GM21529 (cell line): ENCODE results near the gene PARD3B.
"Not testable (repeated sequence)": the region's sequence is repeated elsewhere in the genome, so short reads cannot be mapped to it uniquely, and the experiment has no call there.

Experiments
- ATAC-seq: cut with Tn5 transposase; IDR thresholded peaks from one replicate; pipeline ENCODE4 v1.9.1; 2021; ENCODE audit not compliant: unreplicated experiment

Gene PARD3B

DNA sequence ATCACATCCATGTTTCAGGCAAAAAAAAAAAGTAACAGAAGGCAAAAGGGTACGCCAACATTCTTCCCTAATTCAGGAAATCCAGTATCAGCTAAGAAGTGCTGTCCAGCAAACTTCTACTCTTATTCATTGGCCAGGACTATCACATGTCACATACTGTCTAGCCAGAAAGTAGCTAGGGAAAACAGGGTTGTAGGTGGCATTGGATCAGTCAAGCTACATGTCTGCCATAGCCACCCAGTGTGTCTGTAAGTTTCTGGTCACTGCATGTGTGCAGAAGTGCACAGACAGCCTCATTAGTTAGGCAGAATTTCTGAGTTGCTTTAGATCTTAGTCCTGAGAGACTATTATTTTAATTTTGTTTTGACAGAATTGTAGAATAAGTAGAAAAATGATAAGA lies 671.7 kb downstream of the PARD3B start:
- ATAC-seq = no peak

DNA sequence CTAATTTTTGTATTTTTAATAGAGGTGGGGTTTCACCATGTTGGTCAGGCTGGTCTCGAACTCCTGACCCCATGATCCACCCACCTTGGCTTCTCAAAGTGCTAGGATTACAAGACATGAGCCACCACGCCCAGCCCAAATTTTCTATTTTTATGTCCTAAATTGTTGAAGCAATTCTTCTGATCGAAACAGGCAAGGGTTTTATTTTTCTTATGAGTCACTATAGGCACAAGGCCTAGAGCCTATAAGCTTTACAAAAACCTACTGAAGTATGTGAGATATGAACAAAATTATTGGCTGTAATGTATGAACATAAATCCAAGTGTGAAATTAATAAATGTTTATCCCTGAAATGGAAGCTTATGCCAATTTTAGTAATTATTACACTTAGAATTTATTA lies 672.8 kb downstream of the PARD3B start:
- no peak for ATAC-seq

DNA sequence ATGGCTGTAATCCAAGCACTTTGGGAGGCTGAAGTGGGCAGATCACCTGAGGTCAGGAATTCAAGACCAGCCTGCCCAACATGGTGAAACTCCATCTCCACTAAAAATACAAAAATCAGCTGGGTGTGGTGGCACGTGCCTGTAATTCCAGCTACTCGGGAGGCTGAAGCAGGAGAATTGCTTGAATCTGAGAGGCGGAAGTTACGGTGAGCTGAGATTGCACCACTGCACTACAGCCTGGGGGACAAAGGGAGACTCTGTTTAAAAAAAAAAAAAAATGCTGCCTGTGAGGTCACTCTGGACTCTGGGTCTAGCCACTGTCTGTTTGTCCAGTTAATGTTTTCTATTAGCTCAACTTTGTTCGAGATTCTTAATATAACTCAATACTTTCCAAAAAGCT lies 673.5 kb downstream of the PARD3B start:
- ATAC-seq = not testable (repeated sequence)

DNA sequence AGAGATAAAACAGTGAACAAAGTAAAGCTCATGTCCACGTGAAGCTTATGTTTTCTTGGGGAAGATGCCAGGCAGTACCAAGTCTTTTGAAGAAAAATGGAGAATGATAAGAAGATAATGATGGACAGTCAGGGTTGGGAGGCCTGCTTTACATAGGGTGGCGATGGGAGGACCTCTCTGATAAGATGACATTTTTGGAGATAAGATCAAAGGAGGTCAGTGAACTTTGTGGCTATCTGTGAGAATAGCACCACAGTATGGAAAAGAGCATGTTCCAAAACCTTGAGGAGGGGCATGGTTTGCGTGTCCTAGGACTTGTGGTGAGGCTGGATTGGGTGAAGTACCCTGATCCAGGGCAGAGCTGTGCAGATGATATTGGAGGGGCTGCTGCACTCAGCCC lies 675.3 kb downstream of the PARD3B start:
- no peak for ATAC-seq

DNA sequence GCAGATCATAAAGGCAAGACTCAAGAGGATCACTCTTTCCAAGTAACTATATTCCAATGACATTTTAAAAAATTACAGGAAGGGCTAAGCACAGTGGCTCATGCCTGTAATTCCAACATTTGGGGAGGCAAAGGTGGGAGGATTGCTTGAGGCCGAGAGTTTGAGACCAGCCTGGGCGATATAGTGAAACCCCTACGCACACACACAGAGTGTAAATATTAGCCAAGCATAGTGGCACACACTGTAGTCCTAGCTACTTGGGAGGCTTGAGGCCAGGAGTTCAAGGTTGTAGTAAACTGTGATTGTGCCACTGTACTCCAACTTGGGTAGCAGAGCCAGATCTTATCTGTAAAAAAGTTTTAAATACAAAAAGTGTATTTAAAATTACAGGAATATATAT lies 686.8 kb downstream of the PARD3B start:
- ATAC-seq = no peak

DNA sequence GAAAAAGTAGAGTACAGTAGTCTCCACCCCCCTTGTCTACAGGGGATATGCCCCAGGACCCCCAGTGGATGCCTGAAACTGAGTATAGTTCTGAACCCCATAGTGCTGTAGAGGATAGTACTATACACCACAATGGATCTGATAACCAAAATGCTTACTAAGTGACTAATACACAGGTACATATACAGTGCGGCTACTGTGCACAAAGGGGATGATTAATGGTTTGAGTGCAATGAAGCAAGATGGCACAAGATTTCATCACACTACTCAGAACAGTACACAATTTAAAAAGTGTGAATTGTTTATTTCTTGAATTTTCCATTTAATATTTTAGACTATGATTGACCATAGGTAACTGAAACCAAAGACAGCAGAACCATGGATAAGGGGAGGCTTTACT lies 690.2 kb downstream of the PARD3B start:
- ATAC-seq = no peak

DNA sequence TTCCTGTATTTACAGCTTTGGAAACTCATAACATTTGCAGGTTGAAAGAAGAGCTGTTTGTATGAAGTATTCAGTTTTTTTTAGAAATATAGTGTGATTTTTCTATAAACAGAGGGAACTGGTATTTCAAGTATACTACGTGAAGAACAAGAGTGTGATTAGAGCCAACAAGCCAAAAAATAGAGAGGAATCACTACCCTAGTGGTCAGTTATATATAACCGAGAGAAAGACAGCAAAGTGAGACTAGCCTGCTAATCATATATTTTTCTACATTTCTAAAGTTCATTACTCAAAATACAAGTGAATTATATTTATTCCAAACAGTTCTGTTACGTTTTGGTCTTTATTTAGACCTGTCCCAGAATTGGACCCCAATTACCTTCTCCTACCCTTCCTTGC lies 692.2 kb downstream of the PARD3B start:
- no peak for ATAC-seq

DNA sequence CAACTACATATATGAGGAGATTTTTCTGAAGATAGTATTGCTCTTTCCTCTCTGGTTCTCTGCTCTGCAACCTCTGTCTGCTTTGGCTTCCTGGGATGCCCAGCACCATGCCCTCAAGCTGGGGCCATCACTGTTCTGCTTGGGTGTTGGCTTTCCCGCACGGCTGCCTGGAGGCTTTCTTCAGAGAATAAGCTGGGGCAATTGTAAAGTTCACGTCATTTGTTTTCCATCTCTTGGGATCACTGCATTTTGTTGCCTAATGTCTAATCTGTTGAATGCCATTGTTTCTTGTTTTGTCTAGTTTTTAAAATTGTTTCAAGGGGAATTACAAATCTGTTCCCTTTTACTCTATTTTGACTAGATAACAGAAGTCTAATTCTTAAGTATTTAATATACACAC lies 699.7 kb downstream of the PARD3B start:
- ATAC-seq = no peak

DNA sequence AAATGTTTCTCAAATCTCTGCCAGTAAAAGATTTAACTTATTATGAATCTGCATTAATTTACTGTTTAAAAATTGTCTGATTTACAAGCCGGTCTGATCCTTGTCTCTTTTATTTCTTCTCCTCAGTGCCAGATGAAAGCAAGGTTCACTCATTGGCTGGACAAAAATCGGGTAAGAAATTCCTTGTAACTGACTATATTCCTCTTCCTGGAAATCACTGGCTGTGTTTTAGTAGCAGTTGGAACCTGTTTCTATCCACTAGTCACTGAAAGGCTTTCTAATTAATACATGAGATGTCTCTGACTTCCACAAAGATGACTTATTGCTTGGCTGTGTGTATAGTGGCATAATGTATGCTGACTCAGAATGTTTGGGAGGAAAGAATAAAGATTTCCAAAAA lies 700.4 kb downstream of the PARD3B start:
- no peak for ATAC-seq

DNA sequence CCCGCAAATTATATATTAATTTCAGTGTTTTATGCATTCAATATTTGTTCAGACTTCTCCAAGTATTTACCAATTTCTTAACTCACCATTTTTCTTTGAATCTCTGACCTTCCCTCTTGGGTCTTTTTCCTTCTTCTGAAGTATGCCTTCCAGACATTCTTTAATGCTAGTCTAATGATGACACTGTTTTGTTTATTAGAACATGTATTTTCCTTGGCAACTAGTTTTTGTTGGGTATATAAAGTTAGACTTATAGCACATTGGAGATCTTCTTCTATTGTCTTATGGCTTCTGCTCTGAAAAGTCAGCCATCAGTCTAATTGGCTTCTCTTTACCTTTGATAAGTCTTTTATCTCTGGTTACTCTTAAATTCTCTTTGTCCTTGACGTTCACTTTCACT lies 713.8 kb downstream of the PARD3B start:
- no peak for ATAC-seq

DNA sequence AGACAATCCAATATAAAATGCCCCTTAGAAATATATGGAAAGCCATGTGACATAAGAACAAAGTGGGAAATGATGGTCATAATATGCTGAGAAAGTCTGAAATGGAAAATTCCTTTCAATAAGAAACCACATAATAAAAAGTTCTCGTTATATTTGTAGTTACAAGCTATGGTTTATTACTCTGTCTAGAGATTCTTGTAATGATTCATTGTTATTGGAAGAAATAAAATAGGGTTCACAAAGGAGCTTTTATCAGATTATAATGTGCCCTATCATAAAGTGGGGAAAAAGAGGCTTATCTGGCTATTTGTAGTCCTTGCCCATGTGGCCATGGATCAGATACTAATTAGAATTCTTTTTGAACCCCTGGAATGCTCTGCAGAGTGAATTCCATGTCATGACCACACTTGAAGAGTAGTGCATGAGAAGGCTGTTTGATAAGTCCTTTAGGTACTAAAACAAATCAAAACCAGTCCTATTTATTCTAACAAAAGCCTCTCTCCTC lies 716.3 kb downstream of the PARD3B start:
- no peak for ATAC-seq

DNA sequence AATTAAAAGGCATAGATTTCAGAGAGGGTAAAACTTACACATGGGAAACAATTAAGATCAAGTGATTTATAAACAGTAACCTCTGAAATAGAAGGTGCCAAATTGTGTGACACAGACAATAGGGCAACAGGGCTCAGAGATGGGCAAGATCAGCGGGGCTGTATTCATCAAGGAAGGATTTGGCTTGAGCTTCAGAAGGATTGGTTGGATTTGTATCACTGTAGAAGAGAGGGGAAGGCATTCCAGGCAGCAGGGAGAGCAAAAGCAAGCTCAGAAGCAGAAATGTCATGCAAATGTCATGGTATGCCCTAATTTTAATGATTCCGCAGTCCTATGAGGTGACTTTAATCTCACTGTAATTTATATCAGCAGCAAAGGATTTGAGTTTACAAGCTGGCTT lies 722.0 kb downstream of the PARD3B start:
- ATAC-seq = no peak

DNA sequence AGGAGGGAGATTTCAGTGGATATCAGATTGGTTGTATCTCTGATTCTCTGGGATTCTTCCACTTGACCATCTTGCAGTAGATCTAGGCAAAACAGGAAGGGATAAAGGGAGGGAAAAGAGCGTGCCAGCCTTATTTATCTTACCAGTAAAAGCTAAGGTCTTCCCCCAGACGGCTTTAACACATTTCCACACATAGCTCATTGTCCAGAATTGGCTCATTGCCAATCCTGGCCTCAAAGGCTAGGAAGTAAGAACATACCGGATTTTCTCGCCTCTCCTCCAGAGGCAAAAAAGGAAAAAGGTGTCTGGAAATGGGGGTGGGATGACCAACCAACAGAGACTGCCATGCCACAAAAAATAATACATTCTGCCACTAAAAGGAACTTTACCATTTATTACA lies 725.4 kb downstream of the PARD3B start:
- no peak for ATAC-seq

DNA sequence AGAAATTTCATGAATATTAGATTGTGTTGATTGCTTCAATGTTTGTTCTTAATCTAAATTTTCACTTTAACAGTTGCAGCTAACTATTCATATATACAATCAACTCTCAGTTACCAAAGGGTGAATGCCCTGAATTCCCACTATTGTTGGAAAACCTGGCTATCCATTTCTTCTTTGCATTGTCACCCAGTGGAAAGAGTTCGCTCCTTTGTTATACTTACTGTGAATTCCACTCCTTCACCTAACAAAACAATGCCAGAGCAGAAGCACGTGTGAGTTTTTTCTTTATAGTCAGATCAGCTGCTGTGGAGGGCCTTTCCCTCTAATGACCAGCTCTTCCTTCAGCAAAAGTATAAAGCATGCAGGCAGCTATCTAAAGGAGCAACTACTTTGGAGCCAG lies 727.9 kb downstream of the PARD3B start:
- ATAC-seq = no peak

DNA sequence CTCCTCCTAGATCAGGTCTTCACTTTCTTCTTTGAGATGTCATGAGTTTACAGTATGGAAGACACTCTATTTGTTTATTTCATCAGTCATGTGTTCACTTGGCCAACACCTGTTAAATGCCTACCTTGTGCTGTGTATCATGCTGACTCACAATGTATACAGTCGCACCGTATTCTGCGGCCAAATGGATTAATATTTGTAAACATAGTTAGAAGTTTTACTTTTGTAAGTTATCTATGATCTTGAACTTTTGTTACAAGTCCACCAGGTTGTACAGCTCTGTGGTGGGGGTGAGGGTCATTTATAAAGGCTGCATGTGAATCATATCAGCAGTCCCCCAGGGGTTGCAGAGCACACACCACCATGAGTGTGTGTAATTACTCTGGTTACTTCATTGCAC lies 728.4 kb downstream of the PARD3B start:
- ATAC-seq = no peak

DNA sequence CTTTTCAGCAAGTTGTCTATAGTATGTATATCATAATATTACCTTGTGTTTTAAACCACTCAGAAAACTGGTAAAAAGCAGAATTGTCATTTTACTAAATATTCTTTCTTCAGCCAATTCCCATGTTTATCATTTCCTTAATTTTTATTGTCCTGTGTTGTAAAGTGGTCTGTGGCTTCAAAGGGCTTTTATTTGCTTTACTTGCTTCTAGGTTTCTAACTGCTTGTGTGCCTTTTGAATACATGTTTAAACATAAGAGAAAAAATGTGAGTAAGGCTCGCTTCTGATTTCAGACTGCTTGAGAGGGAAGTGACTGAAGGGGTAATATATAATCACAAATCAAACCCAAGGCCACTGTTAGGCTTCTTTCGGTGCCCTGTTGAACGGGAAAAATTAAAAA lies 729.5 kb downstream of the PARD3B start:
- ATAC-seq = no peak

DNA sequence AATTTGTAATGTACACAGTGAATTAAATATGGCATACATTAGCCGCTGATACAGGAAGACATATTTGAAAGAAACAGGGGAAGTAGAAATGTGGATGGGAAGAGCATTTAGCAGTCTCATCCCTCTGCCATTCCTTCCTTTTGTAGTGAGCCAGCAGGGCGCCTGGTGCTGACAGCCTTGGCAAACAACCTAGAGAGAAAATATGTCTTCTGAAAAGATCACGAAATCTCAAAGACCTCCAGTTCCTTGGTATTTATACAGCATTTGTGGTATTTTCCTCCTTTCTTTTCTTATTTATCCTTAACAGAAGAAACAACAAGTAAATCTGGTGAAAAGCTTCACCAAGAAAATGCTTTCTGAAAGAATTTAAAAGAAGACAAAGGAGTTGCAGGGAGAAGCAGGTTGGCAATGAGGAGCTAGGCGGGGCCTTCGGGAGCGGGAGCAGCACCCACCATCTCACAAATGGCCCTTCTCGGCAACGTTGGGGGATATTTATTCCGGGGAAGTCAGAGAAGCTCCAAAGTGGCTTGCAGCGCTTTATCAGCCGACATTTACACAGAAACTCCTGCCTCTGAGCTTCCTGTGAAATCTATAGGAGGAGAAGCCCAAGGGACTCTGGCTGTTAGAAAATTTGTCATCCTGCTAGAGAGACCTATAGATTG lies 731.0 kb downstream of the PARD3B start:
- no peak for ATAC-seq

DNA sequence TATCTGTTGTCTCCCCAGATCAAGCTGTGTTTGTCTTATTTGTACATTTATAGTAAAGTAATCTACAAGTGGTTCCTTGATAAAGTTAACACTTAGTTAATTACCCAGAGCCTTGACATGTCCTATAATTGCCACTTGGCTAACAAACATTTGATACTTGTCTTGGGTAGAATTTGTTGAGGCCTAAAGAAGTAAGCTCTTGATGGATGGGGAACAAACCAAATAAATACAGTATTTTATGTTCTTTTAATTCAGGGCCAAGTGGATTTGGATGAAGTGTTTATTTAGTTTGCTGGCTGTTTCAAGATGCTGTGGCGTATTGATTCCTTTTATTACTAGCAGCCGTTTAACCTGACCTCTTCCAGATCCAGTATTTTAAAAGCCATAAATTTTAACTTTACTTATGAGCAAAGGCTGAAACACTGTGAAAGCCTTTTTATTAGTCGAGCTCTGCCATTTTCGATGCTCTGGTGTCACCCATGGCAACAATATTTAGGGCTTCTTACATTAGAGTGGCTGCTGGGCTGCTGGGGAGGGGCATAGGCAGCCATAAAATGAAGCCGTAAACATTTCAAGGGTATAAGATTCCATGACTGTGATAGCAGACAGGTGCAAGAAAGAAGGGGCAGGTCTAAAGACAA lies 735.4 kb downstream of the PARD3B start:
- ATAC-seq = no peak

DNA sequence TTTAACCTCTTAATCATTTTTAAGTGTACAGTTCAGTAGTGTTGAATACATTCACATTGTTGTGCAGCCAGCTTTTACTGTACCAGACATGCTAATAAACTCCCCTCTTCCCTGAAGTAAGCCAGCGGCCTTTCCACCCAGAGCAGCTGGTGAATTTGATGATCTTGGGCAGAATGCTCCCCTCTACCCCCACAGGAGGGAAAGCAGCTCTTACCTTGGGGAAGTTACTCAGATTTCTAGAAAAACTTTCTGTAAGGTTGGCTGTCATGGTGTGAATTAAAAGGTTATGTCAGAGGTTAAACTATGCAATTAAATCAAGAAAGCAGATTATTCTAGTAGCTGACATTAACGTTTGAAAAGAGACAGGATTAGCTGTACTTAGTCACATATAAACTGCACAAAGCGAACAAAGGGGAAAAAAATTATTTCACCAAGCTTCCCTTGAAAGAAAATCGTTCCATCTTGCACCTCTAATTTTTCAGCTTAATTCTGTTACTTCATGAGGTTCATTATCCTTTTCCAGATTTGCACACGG lies 738.5 kb downstream of the PARD3B start:
- no peak for ATAC-seq

DNA sequence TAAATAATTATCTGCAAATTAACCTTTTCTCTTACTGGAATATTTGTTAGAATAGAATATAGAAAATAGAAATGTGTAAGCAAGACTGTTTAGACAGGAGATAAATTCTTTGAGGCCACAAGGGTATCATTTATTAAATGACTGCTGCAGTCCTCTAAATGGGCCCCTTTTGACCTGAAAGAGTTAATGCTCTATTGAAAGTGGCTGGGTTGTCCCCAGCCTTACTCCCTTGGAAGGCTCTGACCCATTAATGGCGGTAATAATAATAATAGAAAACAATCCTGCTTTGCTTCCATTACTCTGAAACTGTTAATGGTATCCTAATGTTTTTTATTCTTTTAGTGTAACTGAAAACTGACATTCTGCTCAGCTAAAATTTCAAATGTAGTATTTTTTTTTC lies 739.1 kb downstream of the PARD3B start:
- ATAC-seq = no peak

DNA sequence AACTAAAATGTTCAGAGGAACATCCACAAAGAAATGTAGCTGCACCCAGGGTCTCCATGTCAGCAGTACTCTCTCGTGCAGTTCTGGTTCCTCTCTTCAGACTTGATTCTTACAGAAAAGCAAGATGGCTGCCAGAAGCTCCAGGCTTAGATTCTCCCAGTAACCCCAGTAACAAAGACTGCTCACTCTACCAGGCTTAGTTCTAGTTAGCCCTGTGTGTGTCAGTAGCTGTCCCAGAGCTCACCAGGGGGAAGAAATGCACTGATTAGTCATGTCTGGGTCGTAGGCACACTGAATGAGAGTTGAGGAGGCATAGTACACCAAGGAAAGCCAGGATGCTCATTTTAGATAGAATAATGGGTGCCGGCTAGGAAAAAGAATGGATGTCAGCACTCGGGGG lies 742.0 kb downstream of the PARD3B start:
- ATAC-seq = no peak

DNA sequence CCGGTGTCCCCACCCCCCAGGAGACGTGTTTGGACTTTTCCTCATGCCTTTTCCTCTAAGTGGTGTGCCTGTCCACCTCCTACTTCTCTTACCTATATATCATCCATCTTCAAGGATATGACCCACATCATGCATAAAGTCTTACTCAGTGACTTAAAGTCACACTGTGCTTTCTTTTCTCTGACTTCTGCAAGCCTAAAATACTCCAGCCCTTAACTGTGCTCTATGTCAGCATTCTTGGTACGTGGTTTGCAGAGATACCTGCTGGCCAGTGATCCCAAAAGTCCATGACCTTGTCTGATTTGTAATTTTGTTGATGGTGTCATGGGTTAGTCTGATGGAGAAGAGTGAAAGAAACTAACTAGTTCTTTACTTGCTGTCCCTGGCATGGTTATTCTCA lies 743.4 kb downstream of the PARD3B start:
- no peak for ATAC-seq

DNA sequence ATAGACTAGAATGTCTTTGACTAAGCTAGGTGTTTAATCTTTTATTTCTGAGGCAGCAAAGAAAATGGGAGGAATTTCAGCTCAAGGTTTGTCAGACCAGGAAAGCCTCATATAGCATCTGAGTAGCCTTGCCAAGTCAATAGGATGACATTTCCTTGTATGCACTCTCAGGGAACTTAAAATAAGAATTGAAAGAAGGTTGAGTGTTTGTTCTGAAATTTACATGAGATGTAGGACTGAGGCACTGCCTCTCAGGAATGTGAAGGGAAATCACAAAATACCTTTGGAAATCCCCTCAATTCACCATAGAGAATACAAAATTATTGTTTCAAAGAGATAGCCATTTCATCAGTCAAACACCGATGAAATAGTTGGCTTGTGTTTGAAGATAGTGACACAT lies 745.0 kb downstream of the PARD3B start:
- no peak for ATAC-seq
